Measurements from ENCODE around the gene FXYD2.
"Not testable (repeated sequence)": the region's sequence is repeated elsewhere in the genome, so short reads cannot be mapped to it uniquely, and the experiment has no call there.

Gene FXYD2

GRCh38 chr11:117820516-117820915, 4.0 kb downstream of the FXYD2 start:
- no peak for DNase-seq (ENCODE audit: low read depth)

- no peak for DNase-seq (ENCODE audit: low read depth)
Observed at GRCh38 chr11:117820071-117820470, 4.5 kb downstream of the FXYD2 start.

- peak; percentile 75 for DNase-seq (ENCODE audit: low read depth)
Observed at GRCh38 chr11:117819096-117820040, 5.2 kb downstream of the FXYD2 start.

GRCh38 chr11:117818041-117818873, 6.3 kb downstream of the FXYD2 start:
- DNase-seq (ENCODE audit: low read depth) = peak; percentile 56

GRCh38 chr11:117817368-117818040, 7.0 kb downstream of the FXYD2 start:
- peak; percentile 70 for DNase-seq (ENCODE audit: low read depth)

GRCh38 chr11:117816846-117817367, 7.6 kb downstream of the FXYD2 start:
- DNase-seq (ENCODE audit: low read depth) = no peak

- peak; percentile 73 for DNase-seq (ENCODE audit: low read depth)
Observed at GRCh38 chr11:117816151-117816741, 8.3 kb downstream of the FXYD2 start.

GRCh38 chr11:117815262-117815803, 9.2 kb downstream of the FXYD2 start:
- no peak for DNase-seq (ENCODE audit: low read depth)

GRCh38 chr11:117814766-117815261, 9.7 kb downstream of the FXYD2 start:
- DNase-seq (ENCODE audit: low read depth) = no peak

GRCh38 chr11:117814204-117814765, 10.3 kb downstream of the FXYD2 start:
- DNase-seq (ENCODE audit: low read depth) = no peak

- not testable (repeated sequence) for DNase-seq (ENCODE audit: low read depth)
Observed at GRCh38 chr11:117810056-117810451, 14.5 kb downstream of the FXYD2 start.

- peak; percentile 52 for DNase-seq (ENCODE audit: low read depth)
Observed at GRCh38 chr11:117809236-117810055, 15.1 kb downstream of the FXYD2 start.

- DNase-seq (ENCODE audit: low read depth) = no peak
Observed at GRCh38 chr11:117808784-117809183, 15.8 kb downstream of the FXYD2 start.

- DNase-seq (ENCODE audit: low read depth) = peak; percentile 66
Observed at GRCh38 chr11:117807482-117808327, 16.8 kb downstream of the FXYD2 start.

GRCh38 chr11:117806846-117807245, 17.7 kb downstream of the FXYD2 start:
- DNase-seq (ENCODE audit: low read depth) = no peak

- no peak for DNase-seq (ENCODE audit: low read depth)
Observed at GRCh38 chr11:117805045-117805444, 19.5 kb downstream of the FXYD2 start.

GRCh38 chr11:117803896-117804295, 20.6 kb downstream of the FXYD2 start:
- DNase-seq (ENCODE audit: low read depth) = no peak

GRCh38 chr11:117799634-117800033, 24.9 kb downstream of the FXYD2 start:
- no peak for DNase-seq (ENCODE audit: low read depth)

All from ELR (cell line).